IMR-90 (cell line): ENCODE measurements around the gene STK17B. TPM values are rescaled to one million over a fixed set of nuclear protein-coding genes. Genes with fewer than 3 reads are reported as not detected.

Experiments used
- ATAC-seq: fragments of 200-7000 bp; cut with Tn5 transposase; 2 replicates; pipeline ENCODE4 v1.9.1; 2020; ENCODE audit warnings: low read depth, mild to moderate bottlenecking, moderate library complexity
- BruUV-seq: library from RNA; stranded (reverse); fragments of 400-500 nt; replicated peaks from 2 replicates; lab custom pipeline; 2021; lab: Mats Ljungman, UMichigan
- CTCF ChIA-PET: fragments of 300-600 bp; formaldehyde crosslinking; extraction: SDS; loops from one replicate; lab custom pipeline; 2021; ENCODE audit warnings: antibody characterized with exemption; lab: Yijun Ruan, JAX
- POLR2A ChIA-PET: fragments of 300-600 bp; sonication (Branson Sonifier 250); formaldehyde crosslinking; loops from one replicate; lab custom pipeline; 2022; ENCODE audit warnings: antibody characterized with exemption; ENCODE audit not compliant: unreplicated experiment; lab: Charles Lee
- DNase-seq: peaks from one replicate; pipeline ENCODE4 v3.0.0; 2013
- H2AFZ ChIP-seq: replicated peaks from 2 replicates; pipeline ENCODE3; 2013; ENCODE audit warnings: low read length, mild to moderate bottlenecking; ENCODE audit not compliant: poor library complexity
- H2AK5ac ChIP-seq: 2 replicates; pipeline ENCODE4 v1.6.1; 2013; ENCODE audit warnings: low read depth, low read length, inconsistent platforms
- H2AK9ac ChIP-seq: replicated peaks from 2 replicates; pipeline ENCODE3; 2013; ENCODE audit warnings: mild to moderate bottlenecking, low read depth, low read length, moderate library complexity; ENCODE audit not compliant: poor library complexity
- H2BK120ac ChIP-seq: 2 replicates; pipeline ENCODE4 v1.6.1; 2013; ENCODE audit warnings: low read depth, low read length, inconsistent platforms
- H2BK15ac ChIP-seq: 3 replicates; pipeline ENCODE4 v1.6.1; 2013; ENCODE audit warnings: low read depth, low read length, inconsistent platforms
- H2BK20ac ChIP-seq: 2 replicates; pipeline ENCODE4 v1.6.1; 2013; ENCODE audit warnings: low read depth, mild to moderate bottlenecking, inconsistent platforms, low read length, moderate library complexity
- H2BK5ac ChIP-seq: 2 replicates; pipeline ENCODE4 v1.6.1; 2013; ENCODE audit warnings: mild to moderate bottlenecking, low read depth, low read length, inconsistent platforms; ENCODE audit not compliant: poor library complexity, severe bottlenecking
- H3K14ac ChIP-seq: replicated peaks from 2 replicates; pipeline ENCODE4 v1.6.1; 2013; ENCODE audit warnings: low read depth, low read length, inconsistent platforms
- H3K18ac ChIP-seq: 2 replicates; pipeline ENCODE4 v1.6.1; 2013; ENCODE audit warnings: low read depth, low read length, control low read depth
- H3K23ac ChIP-seq: 2 replicates; pipeline ENCODE4 v1.6.1; 2013; ENCODE audit warnings: low read depth, low read length, inconsistent platforms
- H3K27ac ChIP-seq: 2 replicates; pipeline ENCODE4 v1.5.1; 2013; ENCODE audit warnings: mild to moderate bottlenecking, control low read depth, low read length; ENCODE audit not compliant: insufficient read depth
- H3K27me3 ChIP-seq: 2 replicates; pipeline ENCODE4 v1.6.1; 2013; ENCODE audit warnings: low read length; ENCODE audit not compliant: control insufficient read depth, insufficient read depth
- H3K36me3 ChIP-seq: 2 replicates; pipeline ENCODE4 v1.6.1; 2013; ENCODE audit warnings: low read length, mixed read lengths; ENCODE audit not compliant: control insufficient read depth, insufficient read depth
- H3K4ac ChIP-seq: 2 replicates; pipeline ENCODE4 v1.6.1; 2013; ENCODE audit warnings: low read depth, low read length, inconsistent platforms
- H3K4me1 ChIP-seq: 2 replicates; pipeline ENCODE4 v1.6.1; 2013; ENCODE audit warnings: low read length, mixed read lengths; ENCODE audit not compliant: control insufficient read depth, insufficient read depth
- H3K4me2 ChIP-seq: 2 replicates; pipeline ENCODE4 v1.6.1; 2013; ENCODE audit warnings: low read depth, mild to moderate bottlenecking, control low read depth, low read length, moderate library complexity
- H3K4me3 ChIP-seq: 2 replicates; pipeline ENCODE4 v1.5.1; 2013; ENCODE audit warnings: low read depth, mild to moderate bottlenecking, control low read depth, low read length, moderate library complexity; ENCODE audit not compliant: insufficient read depth
- H3K56ac ChIP-seq: 2 replicates; pipeline ENCODE4 v1.6.1; 2013; ENCODE audit warnings: low read length, inconsistent platforms; ENCODE audit not compliant: insufficient read depth; ENCODE audit errors: extremely low read depth
- H3K79me1 ChIP-seq, 2 experiments: 2 replicates each; pipeline ENCODE4 v1.6.1; 2013; ENCODE audit warnings: low read length in 2 of 2, inconsistent platforms in 1 of 2, low read depth in 1 of 2
- H3K9ac ChIP-seq: 2 replicates; pipeline ENCODE4 v1.6.1; 2013; ENCODE audit warnings: low read depth, low read length, control low read depth
- H3K9me1 ChIP-seq: 2 replicates; pipeline ENCODE4 v1.6.1; 2013; ENCODE audit warnings: low read length, inconsistent platforms; ENCODE audit not compliant: insufficient read depth
- H3K9me3 ChIP-seq: 2 replicates; pipeline ENCODE4 v1.6.1; 2013; ENCODE audit warnings: low read length; ENCODE audit not compliant: control insufficient read depth, insufficient read depth
- H4K20me1 ChIP-seq: 2 replicates; pipeline ENCODE4 v1.6.1; 2013; ENCODE audit warnings: low read length, inconsistent platforms; ENCODE audit not compliant: insufficient read depth
- H4K5ac ChIP-seq: 2 replicates; pipeline ENCODE4 v1.6.1; 2013; ENCODE audit warnings: mild to moderate bottlenecking, low read depth, low read length, control low read depth
- H4K8ac ChIP-seq, 2 experiments: 2 replicates each; pipeline ENCODE4 v1.6.1; 2013; ENCODE audit warnings: low read depth in 2 of 2, low read length in 2 of 2, control low read depth in 1 of 2, inconsistent platforms in 1 of 2
- H4K91ac ChIP-seq: 2 replicates; pipeline ENCODE4 v1.6.1; 2013; ENCODE audit warnings: low read depth, low read length, inconsistent platforms; ENCODE audit not compliant: insufficient read depth
- ELK1 ChIP-seq: fragments of 150-350 bp; IDR thresholded peaks from 2 replicates; pipeline ENCODE4 v1.6.1; 2016; ENCODE audit warnings: low read depth, mild to moderate bottlenecking, low read length, moderate library complexity, borderline replicate concordance
- SMC3 ChIP-seq: fragments of 150-350 bp; IDR thresholded peaks from 2 replicates; pipeline ENCODE4 v1.6.1; 2016; ENCODE audit warnings: low read depth, mild to moderate bottlenecking, antibody characterized with exemption, low read length, moderate library complexity
- USF2 ChIP-seq: fragments of 150-350 bp; IDR thresholded peaks from 2 replicates; pipeline ENCODE4 v1.6.1; 2017; ENCODE audit warnings: mild to moderate bottlenecking, antibody characterized with exemption, low read length, low read depth
- WGBS, 2 experiments: methylation state at CpG; one replicate each; pipeline versions ENCODE4 v1.1.5 to v1.1.7; 2013; ENCODE audit warnings: missing lambda C conversion rate in 2 of 2; ENCODE audit not compliant: insufficient read length in 1 of 2; ENCODE audit errors: extremely low coverage in 2 of 2; 5-methylcytosine and 5-hydroxymethylcytosine counted together
- dilution Hi-C: fragments of 300-500 bp; cut with HindIII; formaldehyde crosslinking; loops from one replicate; pipeline ENCODE4 v1.14.3; 2018; ENCODE audit warnings: low sequenced_read_pairs; ENCODE audit not compliant: unreplicated experiment
- in situ Hi-C: fragments of 300-500 bp; cut with MboI; formaldehyde crosslinking; loops from 3 replicates; pipeline ENCODE4 v1.14.3; 2019; ENCODE audit warnings: low sequenced_read_pairs, inconsistent platforms, mixed read lengths
- intact Hi-C: fragments of 100-400 bp; cut with micrococcal nuclease; formaldehyde crosslinking; loops from 2 replicates; pipeline ENCODE4 v1.10.0; 2022
- polyA plus RNA-seq, 3 experiments: library from polyadenylated mRNA; depleted of rRNA; stranded (reverse); fragments of >200 nt; gene quantifications; 2 replicates each; pipeline ENCODE4 v1.2.3, GENCODE V29; 2012; ENCODE audit warnings: low replicate concordance in 1 of 3
- total RNA-seq: library from RNA; depleted of rRNA; stranded (reverse); fragments of >200 nt; gene quantifications from 2 replicates; pipeline ENCODE4 v1.2.3, GENCODE V29; 2012

Gene STK17B
- total and polyA plus RNA-seq, 2 of the 4 experiments (the other 2 are of a cell fraction), result 7.5 to 48.9 TPM

GRCh38 chr2:196108604-196109003, 62.8 kb downstream of the STK17B start:
- Histone ChIP-seq H2AK9ac (no peak overlapping the region), H3K56ac (no peak overlapping the region), H3K4me3 (no peak overlapping the region), H3K27me3 (no peaks in the 10 kb centered on the region), H2BK5ac (no peak overlapping the region), H3K9me3 (no peaks in the 10 kb centered on the region), H3K79me1 (no peaks in the 10 kb centered on the region), H3K9ac (no peak overlapping the region), H2AFZ (no peak overlapping the region), H4K8ac (no peak overlapping the region), H3K9me1 (no peaks in the 10 kb centered on the region), H3K23ac (no peak overlapping the region), H3K4me2 (no peak overlapping the region), H4K91ac (no peak overlapping the region), H4K20me1 (no peaks in the 10 kb centered on the region), H2BK20ac (no peak overlapping the region), H2BK120ac (no peak overlapping the region), H3K36me3 (no peaks in the 10 kb centered on the region), H3K4me1 (peaks cover 6% of the 10 kb centered on the region), H3K18ac (no peak overlapping the region), H2AK5ac (no peak overlapping the region), H3K4ac (no peak overlapping the region), H3K14ac (no peak overlapping the region), H4K5ac (no peak overlapping the region), H3K27ac (no peak overlapping the region), H2BK15ac (no peak overlapping the region)
- intact Hi-C loops, result no loop called here
- dilution Hi-C loops, result no loop called here
- in situ Hi-C loops, result no loop called here
- no TSS peak for BruUV-seq
- no peak for TF ChIP-seq SMC3
- no peak for TF ChIP-seq USF2
- TF ChIP-seq ELK1, result no peak
- ATAC-seq (no peak), DNase-seq (no peak)
- ChIA-PET CTCF (no interaction called here), POLR2A (interaction anchor here (0.6 kb wide), 1 partner anchor 549 kb away, joined by 3 read pairs; no protein-coding TSS in a partner anchor)
- WGBS, 2 experiments, result no CpG with 5 or more reads among the region's 1 CpG
